K562 (cell line): ENCODE data around the gene PRDM10. TPM values are rescaled to one million over a fixed set of nuclear protein-coding genes. Genes with fewer than 3 reads are reported as not detected.

ENCODE experiments used
- ATAC-seq: fragments of 200-7000 bp; cut with Tn5 transposase; 3 replicates; pipeline ENCODE4 v1.9.1; 2020; ENCODE audit warnings: moderate library complexity
- BruUV-seq: library from RNA; stranded (reverse); fragments of 400-500 nt; replicated peaks from 2 replicates; lab custom pipeline; 2021; lab: Mats Ljungman, UMichigan
- CTCF ChIA-PET: fragments of 300-600 bp; formaldehyde crosslinking; extraction: SDS; loops from one replicate; lab custom pipeline; 2021; ENCODE audit warnings: low intra/inter-chr PET ratio; lab: Yijun Ruan, JAX
- POLR2A ChIA-PET: fragments of 300-600, 350-650 bp; sonication (Branson Sonifier 250); formaldehyde crosslinking; extraction: SDS; loops from one replicate; lab custom pipeline; 2021; ENCODE audit warnings: antibody characterized with exemption, inconsistent platforms; lab: Yijun Ruan, JAX
- DNase-seq, 4 experiments: peaks; one replicate each; pipeline versions ENCODE4 v3.0.0 to v3.0.0-alpha.2; 2011 to 2018; ENCODE audit warnings: low spot score in 3 of 4, mixed read lengths in 3 of 4; ENCODE audit errors: extremely low read depth in 1 of 4
- FAIRE-seq: peaks from 2 replicates; lab custom pipeline; 2011; peaks lifted over from hg19 to GRCh38; lab: Jason Lieb, UNC
- H2AFZ ChIP-seq: 2 replicates; pipeline ENCODE4 v1.6.0; 2011; ENCODE audit warnings: low read depth, low read length, control low read depth, inconsistent platforms
- H3K27ac ChIP-seq: fragments of 200-600 bp; 3 replicates; pipeline ENCODE4 v1.8.0; 2011; ENCODE audit warnings: low read depth, mild to moderate bottlenecking, control low read depth, inconsistent platforms, low read length, moderate library complexity, mixed read lengths; ENCODE audit errors: extremely low read depth
- H3K27me3 ChIP-seq, 2 experiments: fragments of 300-600 bp in 1 of 2; 2 replicates in 1 of 2; 3 replicates in 1 of 2; pipeline versions ENCODE4 v1.6.0 to v1.8.0; 2011; ENCODE audit warnings: inconsistent platforms in 2 of 2, low read length in 2 of 2, mild to moderate bottlenecking in 1 of 2, mixed read lengths in 1 of 2, moderate library complexity in 1 of 2; ENCODE audit not compliant: control insufficient read depth in 2 of 2, insufficient read depth in 2 of 2
- H3K36me3 ChIP-seq: fragments of 300-600 bp; 3 replicates; pipeline ENCODE4 v1.8.0; 2011; ENCODE audit warnings: mild to moderate bottlenecking, low read length, inconsistent platforms; ENCODE audit not compliant: control insufficient read depth, insufficient read depth
- H3K4me1 ChIP-seq, 2 experiments: fragments of 200-600 bp in 1 of 2; replicated peaks in 1 of 2; 2 replicates in 1 of 2; 3 replicates in 1 of 2; pipeline versions ENCODE4 v1.5.1 to v1.8.0; 2011; ENCODE audit warnings: inconsistent platforms in 2 of 2, low read length in 2 of 2, mild to moderate bottlenecking in 1 of 2, mixed read lengths in 1 of 2, moderate library complexity in 1 of 2; ENCODE audit not compliant: control insufficient read depth in 2 of 2, insufficient read depth in 2 of 2
- H3K4me2 ChIP-seq: 2 replicates; pipeline ENCODE4 v1.6.1; 2011; ENCODE audit warnings: low read length, control low read depth, inconsistent platforms, mixed read lengths; ENCODE audit not compliant: insufficient read depth
- H3K4me3 ChIP-seq: fragments of 200-600 bp; sonication (generic), shearing (Covaris generic); 2 replicates; pipeline ENCODE4 v1.5.1; 2016; ENCODE audit warnings: control low read depth, inconsistent platforms
- H3K79me2 ChIP-seq: fragments of 200-600 bp; 3 replicates; pipeline ENCODE4 v1.8.0; 2011; ENCODE audit warnings: low read length, inconsistent platforms; ENCODE audit not compliant: control insufficient read depth, insufficient read depth
- H3K9ac ChIP-seq, 2 experiments: 2 replicates each; pipeline versions ENCODE4 v1.6.0 to v1.6.1; 2011; ENCODE audit warnings: low read depth in 2 of 2, low read length in 2 of 2, control low read depth in 1 of 2, inconsistent platforms in 1 of 2, mild to moderate bottlenecking in 1 of 2, mixed read lengths in 1 of 2; ENCODE audit not compliant: insufficient read depth in 1 of 2
- H3K9me1 ChIP-seq: one replicate; pipeline ENCODE4 v1.6.0; 2011; ENCODE audit warnings: inconsistent platforms, mild to moderate bottlenecking, low read length, moderate library complexity; ENCODE audit not compliant: control insufficient read depth, insufficient read depth
- H3K9me3 ChIP-seq: replicated peaks from 2 replicates; pipeline ENCODE4 v1.5.1; 2011; ENCODE audit warnings: low read depth, low read length, inconsistent platforms; ENCODE audit not compliant: control insufficient read depth, insufficient read depth
- H4K20me1 ChIP-seq: replicated peaks from 2 replicates; pipeline ENCODE4 v1.6.1; 2011; ENCODE audit warnings: low read length, inconsistent platforms, mixed read lengths; ENCODE audit not compliant: control insufficient read depth, insufficient read depth
- ATF2 ChIP-seq: sonication (generic); formaldehyde crosslinking; IDR thresholded peaks from 2 replicates; pipeline ENCODE4 v1.8.1; 2022; ENCODE audit warnings: missing genetic modification reagents
- CC2D1A ChIP-seq: fragments of 450-650 bp; IDR thresholded peaks from 2 replicates; pipeline ENCODE4 v1.6.1; 2017; ENCODE audit warnings: mild to moderate bottlenecking
- CREB1 ChIP-seq, 2 experiments: sonication (generic) in 1 of 2; formaldehyde crosslinking in 1 of 2; IDR thresholded peaks; 2 replicates each; pipeline versions ENCODE4 v1.6.1 to v1.8.0; 2012 to 2022; ENCODE audit warnings: inconsistent platforms in 1 of 2, mild to moderate bottlenecking in 1 of 2, missing genetic modification reagents in 1 of 2, moderate library complexity in 1 of 2
- E2F5 ChIP-seq: sonication (generic); formaldehyde crosslinking; IDR thresholded peaks from 2 replicates; pipeline ENCODE4 v1.8.0; 2022; ENCODE audit warnings: mild to moderate bottlenecking, missing genetic modification reagents
- GABPB1 ChIP-seq: sonication (generic); formaldehyde crosslinking; IDR thresholded peaks from 2 replicates; pipeline ENCODE4 v1.8.0; 2022; ENCODE audit warnings: mild to moderate bottlenecking, missing genetic modification reagents
- HNRNPL ChIP-seq: fragments of 200-400 bp; formaldehyde crosslinking; IDR thresholded peaks from 2 replicates; pipeline ENCODE4 v1.6.1; 2017; ENCODE audit warnings: low read depth, mild to moderate bottlenecking, low read length
- NR4A1 ChIP-seq, 2 experiments: fragments of 250-450 bp in 1 of 2; fragments of 450-650 bp in 1 of 2; sonication (Bioruptor Pico) in 1 of 2; IDR thresholded peaks; 2 replicates each; pipeline versions ENCODE4 v1.4.0 to v1.6.1; 2016 to 2020; ENCODE audit warnings: mild to moderate bottlenecking in 2 of 2, missing compliant biosample characterization in 1 of 2, missing genetic modification characterization in 1 of 2, moderate library complexity in 1 of 2
- PHF20 ChIP-seq: fragments of 450-650 bp; IDR thresholded peaks from 2 replicates; pipeline ENCODE4 v1.6.1; 2018; ENCODE audit not compliant: partially characterized antibody
- POLR3A ChIP-seq: IDR thresholded peaks from 2 replicates; pipeline ENCODE4 v1.6.1; 2011; ENCODE audit warnings: borderline replicate concordance, mild to moderate bottlenecking, moderate library complexity; ENCODE audit not compliant: insufficient read length, insufficient read depth; ENCODE audit errors: extremely low read depth
- PREB ChIP-seq: sonication (generic); formaldehyde crosslinking; IDR thresholded peaks from 2 replicates; pipeline ENCODE4 v1.8.1; 2023; ENCODE audit warnings: mild to moderate bottlenecking, missing genetic modification reagents
- THAP7 ChIP-seq: fragments of 250-450 bp; sonication (Bioruptor Pico); IDR thresholded peaks from 2 replicates; pipeline ENCODE4 v1.5.0; 2021
- ZBTB11 ChIP-seq, 3 experiments: fragments of 200-800 bp in 1 of 3; fragments of 250-450 bp in 1 of 3; fragments of 450-650 bp in 1 of 3; sonication (Bioruptor Pico) in 1 of 3; sonication (Bioruptor generic) in 1 of 3; formaldehyde crosslinking in 1 of 3; IDR thresholded peaks; 2 replicates each; pipeline versions ENCODE4 v1.6.1 to v1.8.0; 2016 to 2022; ENCODE audit warnings: mild to moderate bottlenecking in 2 of 3, missing genetic modification characterization in 2 of 3, missing compliant biosample characterization in 1 of 3, moderate library complexity in 1 of 3
- WGBS: fragments of 100-300 bp; shearing (Covaris generic); methylation state at CpG from one replicate; pipeline ENCODE4 v1.1.6; 2016; ENCODE audit warnings: low coverage, mixed read lengths; ENCODE audit not compliant: insufficient coverage; ENCODE audit errors: missing lambda C conversion rate; 5-methylcytosine and 5-hydroxymethylcytosine counted together
- in situ Hi-C: fragments of 300-500 bp; cut with MboI; formaldehyde crosslinking; loops from 4 replicates; pipeline ENCODE4 v1.15.0; 2018; ENCODE audit warnings: inconsistent platforms, mixed read lengths
- intact Hi-C: fragments of 100-400 bp; cut with micrococcal nuclease; formaldehyde crosslinking; loops from 2 replicates; pipeline ENCODE4 v1.14.2; 2022
- polyA plus RNA-seq, 8 experiments: library from polyadenylated mRNA; depleted of rRNA in 4 of 8; stranded (reverse) in 5 of 8; unstranded in 3 of 8; fragments of >200 nt; fragmentation: Nextera tagmentation in 2 of 8; fragmentation: Illumina TruSeq in 1 of 8; extraction: Ambion mirVana in 2 of 8; extraction: Trizol in 1 of 8; gene quantifications; 2 replicates each; pipeline versions ENCODE4 v1.2.1 to v1.2.3, GENCODE V29; 2011 to 2014; ENCODE audit warnings: inconsistent platforms in 1 of 8, missing spikeins in 1 of 8
- total RNA-seq, 7 experiments: library from RNA; depleted of rRNA in 6 of 7; stranded (reverse); fragments of >200 nt in 6 of 7; fragmentation: Illumina TruSeq in 2 of 7; extraction: Trizol in 2 of 7; gene quantifications; 2 replicates each; pipeline versions ENCODE4 v1.2.1 to v1.2.3, GENCODE V29; 2011 to 2021; ENCODE audit warnings: low replicate concordance in 1 of 7

PRDM10 gene
- total and polyA plus RNA-seq, 9 of the 15 experiments (the other 6 are each of a cell fraction or from before 2014, with no cell fraction given) = 0.89 to 9.3 (median 4.5) TPM

- Histone ChIP-seq H3K9me3 (no peaks in the 10 kb centered on the region), H3K9me1 (no peaks in the 10 kb centered on the region), H3K4me2 (no peak overlapping the region), H4K20me1 (no peaks in the 10 kb centered on the region), H3K9ac (no peak overlapping the region), H3K4me1 (peaks cover 2 to 8% of the 10 kb centered on the region in 2 experiments; a peak in 4 of 5 replicates), H3K79me2 (no peaks in the 10 kb centered on the region; the same call in 2 of the 3 replicates), H3K4me3 (no peak overlapping the region), H2AFZ (no peak overlapping the region), H3K36me3 (no peaks in the 10 kb centered on the region), H3K27me3 (no peaks in the 10 kb centered on the region), H3K27ac (no peak overlapping the region)
- in situ Hi-C loops = no loop called here
- CTCF ChIA-PET = no interaction called here
- WGBS = 57% methylated on average over 7 of the region's 9 CpGs
- intact Hi-C loops = no loop called here
- FAIRE-seq (no peak), ATAC-seq (no peak), DNase-seq (no peak)
- POLR2A ChIA-PET = interaction anchor here (1.1 to 2.0 kb wide), 3 partner anchors 8 to 19 kb away, joined by 3 to 6 read pairs (median 4); no protein-coding TSS in a partner anchor
- no TSS peak for BruUV-seq
- TF ChIP-seq GABPB1 (CRISPR knock-in tag) = no peak
- TF ChIP-seq CREB1 (IDR thresholded peaks at IDR 0.05) = no peak
- TF ChIP-seq CREB1 (CRISPR knock-in tag; IDR thresholded peaks at IDR 0.05) = no peak
- TF ChIP-seq PHF20 = no peak
- no peak for TF ChIP-seq ZBTB11 (CRISPR knock-in tag; IDR thresholded peaks at IDR 0.05)
- TF ChIP-seq ATF2 (CRISPR knock-in tag) = no peak
- no peak for TF ChIP-seq HNRNPL
- TF ChIP-seq PREB = no peak
- no peak for TF ChIP-seq E2F5 (CRISPR knock-in tag)
- TF ChIP-seq THAP7 (CRISPR knock-in tag) = no peak
- no peak for TF ChIP-seq POLR3A
- TF ChIP-seq NR4A1 (CRISPR knock-in tag; IDR thresholded peaks at IDR 0.05) = no peak
- no peak for TF ChIP-seq NR4A1 (tag; IDR thresholded peaks at IDR 0.05)
- no peak for TF ChIP-seq CC2D1A
Observed at GRCh38 chr11:129968591-129969419, 33.8 kb downstream of the PRDM10 start.
